NB4 (cell line): ENCODE results near the gene CCDC158.

Source experiments
- DNase-seq: peaks from one replicate; pipeline ENCODE4 v3.0.0; 2010; ENCODE audit warnings: low read depth
- H3K4me3 ChIP-seq: one replicate; pipeline ENCODE4 v1.5.1; 2011; ENCODE audit warnings: mild to moderate bottlenecking, low read depth, low read length, moderate library complexity
- MYC ChIP-seq: IDR thresholded peaks from 2 replicates; pipeline ENCODE4 v1.6.1; 2011; ENCODE audit warnings: low read depth, low read length
- POLR2A ChIP-seq: IDR thresholded peaks from 2 replicates; pipeline ENCODE4 v1.6.1; 2011; ENCODE audit warnings: mild to moderate bottlenecking; ENCODE audit not compliant: insufficient read length; ENCODE audit errors: extremely low read depth
- TF ChIP-seq, protein P1 (sequence below): IDR thresholded peaks from 2 replicates; pipeline ENCODE4 v1.6.1; 2011; ENCODE audit warnings: low read depth, low read length
- TF ChIP-seq, protein P2 (sequence below): IDR thresholded peaks from one replicate; pipeline ENCODE4 v1.5.1; 2012; ENCODE audit warnings: low read depth, low read length

The CCDC158 gene

DNA sequence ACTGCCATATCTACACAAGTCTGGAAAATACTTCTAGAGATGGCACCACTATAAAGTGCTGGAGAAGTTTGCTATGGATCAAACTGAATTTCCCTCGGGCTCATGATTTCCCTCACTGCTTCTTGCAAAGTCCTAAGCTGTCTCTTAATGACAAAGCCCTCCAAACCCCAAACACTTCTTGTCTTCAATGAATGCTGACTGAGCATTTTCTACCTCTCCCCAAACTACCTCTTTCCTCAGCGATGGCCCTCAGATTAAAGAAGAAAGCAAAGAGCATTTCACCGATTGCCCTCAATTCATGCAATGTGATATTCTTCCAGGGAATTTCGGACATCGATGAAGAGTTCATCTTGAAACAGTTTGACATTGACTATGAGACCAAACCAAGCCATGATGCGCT is 149.7 kb downstream of the CCDC158 start:
- TF ChIP-seq MYC (no peak), POLR2A (no peak)
- TF ChIP-seq, protein P1, sequence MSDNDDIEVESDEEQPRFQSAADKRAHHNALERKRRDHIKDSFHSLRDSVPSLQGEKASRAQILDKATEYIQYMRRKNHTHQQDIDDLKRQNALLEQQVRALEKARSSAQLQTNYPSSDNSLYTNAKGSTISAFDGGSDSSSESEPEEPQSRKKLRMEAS, result no peak
- TF ChIP-seq, protein P2, sequence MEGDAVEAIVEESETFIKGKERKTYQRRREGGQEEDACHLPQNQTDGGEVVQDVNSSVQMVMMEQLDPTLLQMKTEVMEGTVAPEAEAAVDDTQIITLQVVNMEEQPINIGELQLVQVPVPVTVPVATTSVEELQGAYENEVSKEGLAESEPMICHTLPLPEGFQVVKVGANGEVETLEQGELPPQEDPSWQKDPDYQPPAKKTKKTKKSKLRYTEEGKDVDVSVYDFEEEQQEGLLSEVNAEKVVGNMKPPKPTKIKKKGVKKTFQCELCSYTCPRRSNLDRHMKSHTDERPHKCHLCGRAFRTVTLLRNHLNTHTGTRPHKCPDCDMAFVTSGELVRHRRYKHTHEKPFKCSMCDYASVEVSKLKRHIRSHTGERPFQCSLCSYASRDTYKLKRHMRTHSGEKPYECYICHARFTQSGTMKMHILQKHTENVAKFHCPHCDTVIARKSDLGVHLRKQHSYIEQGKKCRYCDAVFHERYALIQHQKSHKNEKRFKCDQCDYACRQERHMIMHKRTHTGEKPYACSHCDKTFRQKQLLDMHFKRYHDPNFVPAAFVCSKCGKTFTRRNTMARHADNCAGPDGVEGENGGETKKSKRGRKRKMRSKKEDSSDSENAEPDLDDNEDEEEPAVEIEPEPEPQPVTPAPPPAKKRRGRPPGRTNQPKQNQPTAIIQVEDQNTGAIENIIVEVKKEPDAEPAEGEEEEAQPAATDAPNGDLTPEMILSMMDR, result no peak
- DNase-seq, result no peak
- no peak overlapping the region for H3K4me3 ChIP-seq

DNA sequence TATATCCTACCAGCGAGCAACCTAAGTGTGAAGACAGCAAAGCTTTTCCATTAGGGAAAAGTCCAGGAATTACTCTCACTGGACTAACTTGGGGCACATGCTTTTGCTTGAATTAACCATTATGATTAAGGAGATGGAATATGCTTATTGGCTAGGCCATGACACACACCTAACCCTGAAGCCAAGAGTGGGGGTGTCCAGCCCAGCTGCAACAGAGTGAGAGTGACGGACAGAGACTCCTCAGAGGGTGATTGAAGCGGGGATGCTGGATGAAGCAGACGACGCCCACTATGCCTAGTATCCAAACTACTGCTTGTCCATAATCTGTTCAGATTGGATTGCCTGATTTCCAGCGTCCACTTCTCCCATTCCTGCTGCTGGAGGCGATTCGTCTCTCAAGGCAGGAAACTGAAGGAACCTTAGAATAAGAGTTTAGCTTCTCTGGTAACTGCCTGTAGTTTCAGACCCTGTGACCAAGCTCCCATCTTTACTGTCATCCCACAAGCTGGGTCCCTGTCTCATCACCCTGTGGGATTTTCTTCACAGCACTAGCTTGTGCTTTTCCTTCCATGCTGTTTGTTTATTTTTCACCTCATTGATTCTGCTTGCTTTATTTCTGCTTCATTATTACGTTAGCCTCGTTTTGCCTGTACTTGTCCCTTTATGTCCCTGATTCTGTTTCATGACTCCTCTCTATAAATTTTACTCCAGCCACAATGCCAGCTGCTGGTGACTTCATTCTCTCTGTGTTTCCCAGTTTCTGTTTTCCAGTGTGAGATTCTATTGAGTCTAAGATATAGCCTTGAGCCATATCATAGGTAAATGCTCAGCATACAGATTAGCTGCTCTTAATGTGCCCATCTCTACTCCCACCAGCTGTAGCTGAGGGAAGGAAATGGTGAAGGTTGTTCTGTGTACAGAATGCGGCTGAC is 150.4 kb downstream of the CCDC158 start:
- H3K4me3 ChIP-seq, result no peak overlapping the region
- DNase-seq, result no peak
- TF ChIP-seq, protein P2, result no peak
- TF ChIP-seq, protein P1, result no peak
- no peak for TF ChIP-seq POLR2A
- TF ChIP-seq MYC, result no peak

DNA sequence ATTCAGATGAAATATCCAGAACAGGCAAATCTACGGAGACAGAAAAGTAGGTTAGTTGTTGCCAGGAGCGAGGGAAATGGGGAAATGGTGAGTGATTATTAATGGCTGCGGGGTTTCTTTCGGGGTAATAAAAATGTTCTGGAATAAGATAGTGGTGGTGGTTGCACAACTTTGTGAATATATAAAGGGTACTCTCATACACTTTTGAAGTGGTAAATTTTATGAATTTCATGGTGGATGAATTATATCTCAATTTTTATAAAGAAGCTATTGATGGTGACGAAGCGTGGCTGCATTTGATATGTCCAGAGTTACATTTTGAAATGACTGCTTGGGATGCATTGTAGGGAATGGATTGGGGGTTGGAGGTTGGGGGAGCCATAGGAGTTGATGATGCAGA is 153.1 kb downstream of the CCDC158 start:
- no peak for DNase-seq
- no peak overlapping the region for H3K4me3 ChIP-seq
- TF ChIP-seq, protein P1, result no peak

DNA sequence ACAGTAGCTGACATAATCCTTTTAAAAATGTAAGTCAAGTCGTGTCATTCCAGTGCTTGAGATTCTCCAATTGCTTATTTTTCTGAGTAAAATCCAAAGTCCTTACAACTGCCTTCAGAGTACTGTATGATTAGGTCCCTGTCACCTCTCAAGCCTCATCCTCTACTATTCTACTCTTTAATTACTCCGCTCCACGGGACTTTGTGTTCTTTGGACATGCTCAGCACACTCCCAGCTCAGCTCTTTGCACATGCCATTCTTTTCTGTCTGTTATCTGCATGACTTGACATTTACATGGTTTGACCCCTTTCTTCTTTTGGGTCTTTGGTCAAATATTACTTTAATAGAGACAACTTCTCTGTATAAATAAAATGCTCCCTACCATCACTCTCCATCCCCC is 154.3 kb downstream of the CCDC158 start:
- no peak for TF ChIP-seq MYC
- TF ChIP-seq, protein P2, result no peak
- TF ChIP-seq, protein P1, result no peak
- TF ChIP-seq POLR2A, result no peak
- no peak overlapping the region for H3K4me3 ChIP-seq
- DNase-seq, result no peak

DNA sequence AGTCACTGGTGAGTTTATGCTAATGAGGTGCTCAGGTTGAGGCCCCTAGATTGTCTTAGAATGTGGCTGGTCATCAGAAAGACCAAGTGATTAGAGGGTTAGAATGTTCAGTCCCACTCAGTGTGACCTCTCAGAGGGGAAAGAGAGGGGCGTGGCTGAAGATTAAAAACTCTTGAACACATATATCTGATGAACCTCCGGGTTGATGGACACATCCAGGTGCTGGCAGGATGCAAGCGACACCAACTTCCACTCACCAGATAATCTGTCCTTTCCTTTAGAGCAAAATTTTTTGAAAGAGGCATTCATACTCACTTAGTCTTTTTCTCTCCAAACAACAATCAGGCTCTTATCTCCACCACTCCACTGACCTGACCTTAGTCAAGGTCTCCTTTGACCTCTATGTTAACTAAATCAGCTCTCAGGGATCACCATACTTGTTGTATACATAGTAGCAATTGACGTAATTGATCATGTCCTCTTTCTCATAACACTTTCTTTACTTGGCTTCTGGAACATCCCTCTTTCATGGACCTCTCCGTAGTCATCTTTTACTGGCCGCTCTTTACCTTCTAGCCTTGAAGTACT is 155.2 kb downstream of the CCDC158 start:
- TF ChIP-seq POLR2A (no peak), MYC (no peak)
- TF ChIP-seq, protein P1, result no peak
- TF ChIP-seq, protein P2, result no peak
- H3K4me3 ChIP-seq, result no peak overlapping the region
- no peak for DNase-seq
